Tibial nerve (tissue), 3 donors: Measurements from ENCODE around the gene IWS1.

Source experiments
- CTCF ChIP-seq, 5 experiments: fragments of 200-600 bp in 3 of 5; fragments of 450-650 bp in 2 of 5; sonication (generic) in 3 of 5; IDR thresholded peaks; one replicate each; pipeline ENCODE4 v1.5.1; 2016 to 2019; ENCODE audit warnings: antibody characterized with exemption in 5 of 5, mild to moderate bottlenecking in 3 of 5, moderate library complexity in 2 of 5
- POLR2A ChIP-seq, 2 donors: fragments of 450-650 bp; IDR thresholded peaks; one replicate each; pipeline ENCODE4 v1.6.1; 2017; ENCODE audit warnings: antibody characterized with exemption in 2 of 2, mild to moderate bottlenecking in 2 of 2, moderate library complexity in 2 of 2

- TF ChIP-seq CTCF (IDR thresholded peaks at IDR 0.05) (no peak), POLR2A (IDR thresholded peaks at IDR 0.05) (no peak)
These were observed 36.0 kb downstream of the IWS1 start for GRCh38 chr2:127490283-127490682.
